ENCODE data around the gene LINGO1. TPM values are rescaled to one million over a fixed set of nuclear protein-coding genes. Genes with fewer than 3 reads are reported as not detected.

LINGO1 gene
- total RNA-seq, 1 donor from 2014 or later, result not detected

DNA sequence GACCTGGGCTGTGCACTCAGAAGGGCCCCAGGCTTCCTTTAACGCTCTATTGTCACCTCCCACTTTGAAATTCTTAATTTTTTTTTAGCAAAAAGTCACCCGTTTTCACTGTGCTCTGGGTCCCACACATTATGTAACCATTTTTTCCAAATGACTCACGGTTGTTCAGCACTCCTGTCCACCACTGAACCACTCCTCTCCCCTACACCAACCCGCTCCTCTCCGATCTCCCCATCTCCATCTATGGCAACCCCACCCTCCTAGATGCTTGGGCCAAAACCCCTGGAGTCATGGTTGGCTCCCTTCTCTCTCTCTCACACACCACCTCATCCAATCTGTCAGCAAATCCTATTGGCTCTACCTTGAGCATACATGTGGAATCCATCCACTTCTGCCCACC, 41.2 kb upstream of the LINGO1 start:
- TF ChIP-seq, protein P1, sequence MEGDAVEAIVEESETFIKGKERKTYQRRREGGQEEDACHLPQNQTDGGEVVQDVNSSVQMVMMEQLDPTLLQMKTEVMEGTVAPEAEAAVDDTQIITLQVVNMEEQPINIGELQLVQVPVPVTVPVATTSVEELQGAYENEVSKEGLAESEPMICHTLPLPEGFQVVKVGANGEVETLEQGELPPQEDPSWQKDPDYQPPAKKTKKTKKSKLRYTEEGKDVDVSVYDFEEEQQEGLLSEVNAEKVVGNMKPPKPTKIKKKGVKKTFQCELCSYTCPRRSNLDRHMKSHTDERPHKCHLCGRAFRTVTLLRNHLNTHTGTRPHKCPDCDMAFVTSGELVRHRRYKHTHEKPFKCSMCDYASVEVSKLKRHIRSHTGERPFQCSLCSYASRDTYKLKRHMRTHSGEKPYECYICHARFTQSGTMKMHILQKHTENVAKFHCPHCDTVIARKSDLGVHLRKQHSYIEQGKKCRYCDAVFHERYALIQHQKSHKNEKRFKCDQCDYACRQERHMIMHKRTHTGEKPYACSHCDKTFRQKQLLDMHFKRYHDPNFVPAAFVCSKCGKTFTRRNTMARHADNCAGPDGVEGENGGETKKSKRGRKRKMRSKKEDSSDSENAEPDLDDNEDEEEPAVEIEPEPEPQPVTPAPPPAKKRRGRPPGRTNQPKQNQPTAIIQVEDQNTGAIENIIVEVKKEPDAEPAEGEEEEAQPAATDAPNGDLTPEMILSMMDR (IDR thresholded peaks at IDR 0.05; ENCODE audit: insufficient read depth, low read length, severe bottlenecking), result no peak
- Histone ChIP-seq H3K36me3 (ENCODE audit: control insufficient read depth, insufficient read depth, low read length) (no peaks in the 10 kb centered on the region), H3K27me3 (ENCODE audit: control insufficient read depth, insufficient read depth, low read length) (peaks cover 2% of the 10 kb centered on the region), H3K4me3 (ENCODE audit: low read depth, low read length) (no peak overlapping the region)
- FAIRE-seq (no peak), DNase-seq (ENCODE audit: low read depth) (no peak)

DNA sequence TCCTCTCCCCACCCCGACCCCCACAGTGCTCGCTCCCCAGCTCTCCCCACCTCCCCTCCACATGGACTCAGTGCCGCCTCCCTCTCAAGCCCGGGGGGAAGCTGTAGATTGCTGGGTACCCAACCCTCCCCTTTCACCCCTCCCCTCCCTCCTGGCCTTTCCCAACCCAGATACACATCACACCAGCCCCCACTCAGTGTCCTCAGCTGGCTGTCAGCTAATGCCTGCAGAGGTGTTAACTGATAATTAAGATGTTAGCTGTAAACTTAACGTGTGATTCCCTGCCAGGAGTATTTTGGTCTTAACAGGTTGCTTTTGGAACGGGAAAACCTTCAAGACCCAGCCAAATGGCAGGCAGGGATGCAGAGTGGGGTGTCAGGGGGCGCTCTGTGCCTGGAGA, 39.4 kb upstream of the LINGO1 start:
- TF ChIP-seq, protein P1 (IDR thresholded peaks at IDR 0.05; ENCODE audit: insufficient read depth, low read length, severe bottlenecking), result no peak
- Histone ChIP-seq H3K36me3 (ENCODE audit: control insufficient read depth, insufficient read depth, low read length) (no peaks in the 10 kb centered on the region), H3K4me3 (ENCODE audit: low read depth, low read length) (no peak overlapping the region), H3K27me3 (ENCODE audit: control insufficient read depth, insufficient read depth, low read length) (peaks cover 2% of the 10 kb centered on the region)
- DNase-seq (ENCODE audit: low read depth), result no peak
- no peak for FAIRE-seq

DNA sequence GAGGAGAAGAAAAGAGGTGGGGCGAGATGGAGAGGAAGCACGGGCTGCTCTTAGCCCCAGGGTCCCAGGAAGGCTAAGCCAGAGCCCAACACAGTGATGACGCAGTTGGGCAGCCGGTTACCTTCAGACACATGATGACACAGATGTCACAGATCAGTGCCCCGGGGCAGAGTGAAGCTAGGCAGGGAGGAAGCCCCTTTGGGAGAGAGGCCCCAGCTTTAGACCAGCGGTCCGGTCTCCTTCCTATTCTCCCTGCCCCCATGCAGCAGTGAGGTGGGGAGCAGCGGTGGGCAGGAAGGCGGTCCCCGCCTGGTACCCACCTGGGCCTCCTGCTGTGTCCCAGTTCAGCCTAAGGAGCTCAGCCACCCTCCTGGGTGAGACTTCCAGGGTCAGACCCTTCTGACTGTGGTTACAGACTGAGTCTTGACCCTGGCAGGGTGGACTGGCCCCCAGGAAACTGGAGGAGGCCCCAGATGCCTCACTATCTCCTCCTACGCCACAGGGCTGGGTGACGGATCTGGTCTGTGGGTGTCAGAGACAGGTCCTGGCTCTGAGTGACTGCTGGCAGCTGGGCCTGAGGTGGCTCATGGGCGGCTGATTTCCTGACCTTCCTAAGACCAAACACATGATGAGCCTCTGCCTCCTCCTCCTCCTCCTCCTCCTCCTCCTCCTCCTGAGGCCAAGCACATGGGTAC, 38.8 kb upstream of the LINGO1 start:
- H3K4me3 ChIP-seq (ENCODE audit: low read depth, low read length), result no peak overlapping the region
- TF ChIP-seq, protein P1 (IDR thresholded peaks at IDR 0.05; ENCODE audit: insufficient read depth, low read length, severe bottlenecking), result no peak
- FAIRE-seq (no peak), DNase-seq (ENCODE audit: low read depth) (no peak)
- H3K36me3 ChIP-seq (ENCODE audit: control insufficient read depth, insufficient read depth, low read length), result no peaks in the 10 kb centered on the region
- H3K27me3 ChIP-seq (ENCODE audit: control insufficient read depth, insufficient read depth, low read length), result peaks cover 2% of the 10 kb centered on the region

DNA sequence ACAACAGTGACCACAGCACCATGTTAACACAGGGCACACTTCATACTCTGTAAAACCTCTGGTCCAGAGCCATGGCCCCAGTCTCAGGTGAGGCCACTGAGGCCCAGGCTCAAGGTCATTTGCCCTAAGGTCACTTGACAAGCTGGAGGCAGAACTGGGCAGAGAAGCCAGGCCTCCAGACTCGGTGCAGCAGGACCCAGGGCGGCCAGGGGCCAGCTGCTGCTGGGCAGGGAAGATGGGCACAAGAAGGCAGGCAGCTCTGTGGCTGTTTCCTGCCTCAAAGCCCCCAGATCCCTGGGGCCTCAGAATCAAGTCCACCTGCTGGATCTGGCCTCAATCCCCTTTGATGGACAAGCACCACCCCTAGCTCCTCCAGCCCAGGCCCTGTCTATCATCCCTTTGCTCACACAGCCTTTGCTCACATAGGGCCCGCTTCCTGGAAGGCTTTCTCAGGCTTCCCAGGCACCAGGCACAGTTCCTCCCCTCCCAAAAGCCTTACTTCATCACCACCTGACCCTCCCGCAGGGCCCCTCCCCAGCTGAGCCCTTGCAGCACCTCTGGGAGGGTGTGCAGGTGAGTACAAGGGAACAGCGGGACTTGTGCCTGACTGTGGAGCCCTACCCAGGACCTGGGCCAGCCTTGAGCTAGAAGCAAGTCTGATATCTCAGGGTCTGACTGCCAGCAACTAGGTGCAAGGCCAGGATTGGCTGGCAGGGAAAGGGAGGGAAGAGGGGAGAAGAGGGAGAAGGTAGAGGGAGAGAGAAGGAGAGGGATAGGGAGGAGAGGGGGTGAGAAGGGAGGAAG, 38.0 kb upstream of the LINGO1 start:
- DNase-seq (ENCODE audit: low read depth) (no peak), FAIRE-seq (no peak)
- no peaks in the 10 kb centered on the region for H3K36me3 ChIP-seq (ENCODE audit: control insufficient read depth, insufficient read depth, low read length)
- H3K27me3 ChIP-seq (ENCODE audit: control insufficient read depth, insufficient read depth, low read length), result peaks cover 2% of the 10 kb centered on the region
- TF ChIP-seq, protein P1 (IDR thresholded peaks at IDR 0.05; ENCODE audit: insufficient read depth, low read length, severe bottlenecking), result no peak
- no peak overlapping the region for H3K4me3 ChIP-seq (ENCODE audit: low read depth, low read length)

DNA sequence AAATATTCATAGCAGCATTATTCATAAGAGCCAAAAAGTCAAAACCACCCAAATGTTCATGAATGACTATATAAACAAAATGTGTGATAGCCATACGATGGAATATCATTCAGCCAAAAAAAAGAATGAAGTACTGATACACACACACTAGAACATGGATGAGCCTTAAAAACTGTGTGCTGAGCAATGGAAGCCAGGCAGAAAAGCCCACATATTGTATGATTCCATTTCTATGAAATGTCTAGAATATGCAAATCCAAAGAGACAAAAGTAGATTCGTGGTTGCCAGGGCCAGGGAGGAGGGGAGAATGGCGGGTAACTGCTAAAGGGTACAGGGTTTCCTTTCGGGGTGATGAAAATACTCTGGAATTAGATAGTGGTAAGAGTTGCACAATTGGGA, 37.2 kb upstream of the LINGO1 start:
- no peak for DNase-seq (ENCODE audit: low read depth)
- Histone ChIP-seq H3K4me3 (ENCODE audit: low read depth, low read length) (no peak overlapping the region), H3K36me3 (ENCODE audit: control insufficient read depth, insufficient read depth, low read length) (no peaks in the 10 kb centered on the region), H3K27me3 (ENCODE audit: control insufficient read depth, insufficient read depth, low read length) (peaks cover 2% of the 10 kb centered on the region)
- TF ChIP-seq, protein P1 (IDR thresholded peaks at IDR 0.05; ENCODE audit: insufficient read depth, low read length, severe bottlenecking), result no peak
- FAIRE-seq, result no peak

Data from bronchial epithelial cell (primary cell).